Nephron (organoid): ENCODE results near the gene GALNT16.
"Not testable (repeated sequence)": the region's sequence is repeated elsewhere in the genome, so short reads cannot be mapped to it uniquely, and the experiment has no call there.

Experiments
- H3K27ac Mint-ChIP-seq, 3 experiments: 2 replicates each; pipeline ENCODE4 v1.8.0; 2020; ENCODE audit warnings: mixed read lengths in 3 of 3, mild to moderate bottlenecking in 2 of 3, moderate library complexity in 1 of 3
- H3K27me3 Mint-ChIP-seq: 2 replicates; pipeline ENCODE4 v1.8.0; 2021; ENCODE audit warnings: low read depth, mild to moderate bottlenecking, moderate library complexity, mixed read lengths
- H3K36me3 Mint-ChIP-seq: 2 replicates; pipeline ENCODE4 v1.8.0; 2020; ENCODE audit warnings: low read depth, mixed read lengths
- H3K4me1 Mint-ChIP-seq: 2 replicates; pipeline ENCODE4 v1.8.0; 2020; ENCODE audit warnings: mixed read lengths
- H3K4me3 Mint-ChIP-seq, 3 experiments: 2 replicates each; pipeline ENCODE4 v1.8.0; 2020; ENCODE audit warnings: mild to moderate bottlenecking in 3 of 3, mixed read lengths in 3 of 3, moderate library complexity in 2 of 3
- H3K9me3 Mint-ChIP-seq: 2 replicates; pipeline ENCODE4 v1.8.0; 2020; ENCODE audit warnings: mixed read lengths
- TF ChIP-seq, protein P1 (sequence below), 3 experiments: fragments of 200-600 bp; sonication (generic); IDR thresholded peaks; one replicate each; pipeline ENCODE4 v1.5.0; 2021; ENCODE audit warnings: antibody characterized with exemption in 3 of 3; ENCODE audit not compliant: unreplicated experiment in 3 of 3

Gene GALNT16

GRCh38 chr14:69259527-69260189, at the start of gene GALNT16:
TSS of gene GALNT16 (plus strand) at chr14:69260158. CDS start at chr14:69260291, 133 bp downstream.
- H3K4me3 Mint-ChIP-seq, result peak within 1 kb of the TSS; percentile 84 to 86 (median 85)
- no peaks in the 10 kb centered on the region for H3K36me3 Mint-ChIP-seq
- H3K4me1 Mint-ChIP-seq, result peaks cover 8% of the 10 kb centered on the region
- no peaks in the 10 kb centered on the region for H3K9me3 Mint-ChIP-seq
- H3K27ac Mint-ChIP-seq, result no peak within 1 kb of the TSS
- peaks cover 83% of the 10 kb centered on the region for H3K27me3 Mint-ChIP-seq
- TF ChIP-seq, protein P1, sequence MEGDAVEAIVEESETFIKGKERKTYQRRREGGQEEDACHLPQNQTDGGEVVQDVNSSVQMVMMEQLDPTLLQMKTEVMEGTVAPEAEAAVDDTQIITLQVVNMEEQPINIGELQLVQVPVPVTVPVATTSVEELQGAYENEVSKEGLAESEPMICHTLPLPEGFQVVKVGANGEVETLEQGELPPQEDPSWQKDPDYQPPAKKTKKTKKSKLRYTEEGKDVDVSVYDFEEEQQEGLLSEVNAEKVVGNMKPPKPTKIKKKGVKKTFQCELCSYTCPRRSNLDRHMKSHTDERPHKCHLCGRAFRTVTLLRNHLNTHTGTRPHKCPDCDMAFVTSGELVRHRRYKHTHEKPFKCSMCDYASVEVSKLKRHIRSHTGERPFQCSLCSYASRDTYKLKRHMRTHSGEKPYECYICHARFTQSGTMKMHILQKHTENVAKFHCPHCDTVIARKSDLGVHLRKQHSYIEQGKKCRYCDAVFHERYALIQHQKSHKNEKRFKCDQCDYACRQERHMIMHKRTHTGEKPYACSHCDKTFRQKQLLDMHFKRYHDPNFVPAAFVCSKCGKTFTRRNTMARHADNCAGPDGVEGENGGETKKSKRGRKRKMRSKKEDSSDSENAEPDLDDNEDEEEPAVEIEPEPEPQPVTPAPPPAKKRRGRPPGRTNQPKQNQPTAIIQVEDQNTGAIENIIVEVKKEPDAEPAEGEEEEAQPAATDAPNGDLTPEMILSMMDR (IDR thresholded peaks at IDR 0.05; ENCODE audit: unreplicated experiment in 3 of 3), result peak in 2 of 3 experiments; percentile 45 to 46

- H3K9me3 Mint-ChIP-seq, result peaks cover 9% of the 10 kb centered on the region
Observed at GRCh38 chr14:69214393-69214792, 45.6 kb upstream of the GALNT16 start.

DNA sequence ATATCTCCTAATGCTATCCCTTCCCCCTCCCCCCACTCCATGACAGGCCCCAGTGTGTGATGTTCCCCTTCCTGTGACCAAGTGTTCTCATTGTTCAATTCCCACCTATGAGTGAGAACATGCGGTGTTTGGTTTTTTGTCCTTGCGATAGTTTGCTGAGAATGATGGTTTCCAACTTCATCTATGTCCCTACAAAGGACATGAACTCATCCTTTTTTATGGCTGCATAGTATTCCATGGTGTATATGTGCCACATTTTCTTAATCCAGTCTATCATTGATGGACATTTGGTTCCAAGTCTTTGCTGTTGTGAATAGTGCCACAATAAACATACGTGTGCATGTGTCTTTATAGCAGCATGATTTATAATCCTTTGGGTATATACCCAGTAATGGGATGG, 42.3 kb upstream of the GALNT16 start:
- peaks cover 11% of the 10 kb centered on the region for H3K4me1 Mint-ChIP-seq
- H3K9me3 Mint-ChIP-seq, H3K27me3 Mint-ChIP-seq, H3K4me3 Mint-ChIP-seq, H3K27ac Mint-ChIP-seq: not testable (repeated sequence)
- H3K36me3 Mint-ChIP-seq, result peaks cover 55% of the 10 kb centered on the region

More at GRCh38 chr14:69214393-69214792, 45.6 kb upstream of the GALNT16 start:
- peaks cover 64% of the 10 kb centered on the region for H3K36me3 Mint-ChIP-seq
- peaks cover 11% of the 10 kb centered on the region for H3K4me1 Mint-ChIP-seq
- TF ChIP-seq, protein P1 (IDR thresholded peaks at IDR 0.05; ENCODE audit: unreplicated experiment in 3 of 3), result no peak
- H3K27ac Mint-ChIP-seq, result no peak overlapping the region
- H3K27me3 Mint-ChIP-seq, result no peaks in the 10 kb centered on the region
- no peak overlapping the region for H3K4me3 Mint-ChIP-seq

DNA sequence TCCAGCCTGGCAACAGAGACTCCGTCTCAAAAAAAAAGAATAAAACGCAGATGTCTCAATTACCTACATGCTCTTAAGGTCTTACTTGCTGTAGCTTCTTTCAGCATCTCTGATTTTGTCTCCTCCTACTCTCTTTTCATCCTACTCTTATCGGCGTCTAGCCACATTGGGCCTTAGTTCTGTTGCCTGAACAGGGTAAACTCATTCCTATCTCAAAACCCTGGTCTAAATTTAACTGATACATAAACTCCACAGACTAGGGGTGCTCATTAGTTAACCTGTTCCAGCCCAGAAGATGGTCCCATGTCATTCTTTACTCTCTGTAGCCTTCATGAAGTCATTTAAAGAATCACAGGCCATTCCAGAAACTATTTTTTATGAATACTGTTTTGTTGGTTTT, 35.0 kb upstream of the GALNT16 start:
- TF ChIP-seq, protein P1 (IDR thresholded peaks at IDR 0.05; ENCODE audit: unreplicated experiment in 3 of 3), result no peak
- Mint-ChIP-seq H3K27ac (no peak overlapping the region), H3K36me3 (peaks cover 19% of the 10 kb centered on the region), H3K27me3 (no peaks in the 10 kb centered on the region), H3K4me1 (no peaks in the 10 kb centered on the region), H3K4me3 (no peak overlapping the region), H3K9me3 (no peaks in the 10 kb centered on the region)

- Mint-ChIP-seq H3K27ac (peak overlapping the region in 1 of 3 experiments; percentile 34), H3K4me3 (no peak overlapping the region), H3K4me1 (no peaks in the 10 kb centered on the region), H3K36me3 (peaks cover 24% of the 10 kb centered on the region), H3K9me3 (no peaks in the 10 kb centered on the region), H3K27me3 (no peaks in the 10 kb centered on the region)
- TF ChIP-seq, protein P1 (IDR thresholded peaks at IDR 0.05; ENCODE audit: unreplicated experiment in 3 of 3), result no peak
Observed at GRCh38 chr14:69226178-69226577, 33.8 kb upstream of the GALNT16 start.

DNA sequence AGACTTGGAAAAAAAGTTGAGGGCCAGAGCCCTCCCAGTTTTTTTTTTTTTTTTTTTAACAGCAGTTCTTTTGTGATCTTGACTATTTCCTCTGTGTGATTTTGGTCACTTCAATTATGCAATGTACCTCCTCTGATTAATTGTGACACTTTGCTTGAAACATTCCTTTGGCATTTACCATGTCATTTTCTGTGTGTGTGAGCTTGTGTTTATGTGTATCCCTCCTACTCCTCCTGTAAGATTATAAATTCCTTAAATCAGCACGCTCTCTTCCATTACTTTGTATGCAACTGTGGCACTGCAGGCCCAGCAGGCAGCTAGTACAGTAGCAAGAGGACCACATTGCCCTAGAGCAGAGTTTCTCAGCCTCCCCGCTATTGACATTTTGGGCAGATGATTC, 33.2 kb upstream of the GALNT16 start:
- no peaks in the 10 kb centered on the region for H3K27me3 Mint-ChIP-seq
- TF ChIP-seq, protein P1 (IDR thresholded peaks at IDR 0.05; ENCODE audit: unreplicated experiment in 3 of 3), result no peak
- H3K36me3 Mint-ChIP-seq, result peaks cover 30% of the 10 kb centered on the region
- no peaks in the 10 kb centered on the region for H3K4me1 Mint-ChIP-seq
- no peaks in the 10 kb centered on the region for H3K9me3 Mint-ChIP-seq
- no peak overlapping the region for H3K4me3 Mint-ChIP-seq
- no peak overlapping the region for H3K27ac Mint-ChIP-seq
